ENCODE measurements around the gene SNX5.

SNX5 gene

GRCh38 chr20:17953935-17954334 is 14.7 kb downstream of the SNX5 start:
- no peak for DNase-seq (ENCODE audit: insufficient read length, low spot score)
- no peak for FAIRE-seq
- no peak for TF ChIP-seq CTCF (IDR thresholded peaks at IDR 0.05; ENCODE audit: insufficient read depth, missing control alignments)

GRCh38 chr20:17952692-17953684 is 15.6 kb downstream of the SNX5 start:
- DNase-seq (ENCODE audit: insufficient read length, low spot score) (no peak), FAIRE-seq (no peak)
- TF ChIP-seq CTCF (IDR thresholded peaks at IDR 0.05; ENCODE audit: insufficient read depth, missing control alignments): no peak

GRCh38 chr20:17951323-17951722 is 17.3 kb downstream of the SNX5 start:
- no peak for TF ChIP-seq CTCF (IDR thresholded peaks at IDR 0.05; ENCODE audit: insufficient read depth, missing control alignments)
- FAIRE-seq (no peak), DNase-seq (ENCODE audit: insufficient read length, low spot score) (no peak)

- DNase-seq (ENCODE audit: insufficient read length, low spot score): no peak
- no peak for TF ChIP-seq CTCF (IDR thresholded peaks at IDR 0.05; ENCODE audit: insufficient read depth, missing control alignments)
- FAIRE-seq: no peak
Observed at GRCh38 chr20:17950670-17951069, 17.9 kb downstream of the SNX5 start.

- TF ChIP-seq CTCF (IDR thresholded peaks at IDR 0.05; ENCODE audit: insufficient read depth, missing control alignments): no peak
- DNase-seq (ENCODE audit: insufficient read length, low spot score): no peak
- FAIRE-seq: no peak
Observed at GRCh38 chr20:17949899-17950298, 18.7 kb downstream of the SNX5 start.

- no peak for FAIRE-seq
- TF ChIP-seq CTCF (IDR thresholded peaks at IDR 0.05; ENCODE audit: insufficient read depth, missing control alignments): no peak
- no peak for DNase-seq (ENCODE audit: insufficient read length, low spot score)
Observed at GRCh38 chr20:17948442-17948841, 20.2 kb downstream of the SNX5 start.

GRCh38 chr20:17947474-17947815 is 21.1 kb downstream of the SNX5 start:
- no peak for DNase-seq (ENCODE audit: insufficient read length, low spot score)
- FAIRE-seq: no peak
- no peak for TF ChIP-seq CTCF (IDR thresholded peaks at IDR 0.05; ENCODE audit: insufficient read depth, missing control alignments)

Data from D721Med (cell line).